Lower leg skin (tissue), 4 donors: ENCODE measurements around the gene EML4. TPM values are rescaled to one million over a fixed set of nuclear protein-coding genes. Genes with fewer than 3 reads are reported as not detected.
"Not testable (repeated sequence)": the region's sequence is repeated elsewhere in the genome, so short reads cannot be mapped to it uniquely, and the experiment has no call there.

Experiments
- DNase-seq, 2 donors: peaks; one replicate each; pipeline ENCODE4 v3.0.0-alpha.2; 2019; ENCODE audit warnings: low spot score in 2 of 2
- H3K4me3 ChIP-seq: fragments of 200-600 bp; sonication (generic); 2 replicates; pipeline ENCODE4 v1.5.1; 2017; ENCODE audit warnings: mild to moderate bottlenecking, low read depth; ENCODE audit not compliant: poor library complexity, severe bottlenecking
- POLR2A ChIP-seq, 2 donors: fragments of 450-650 bp; IDR thresholded peaks; one replicate each; pipeline ENCODE4 v1.6.1; 2016 to 2017; ENCODE audit warnings: antibody characterized with exemption in 2 of 2, mild to moderate bottlenecking in 1 of 2, moderate library complexity in 1 of 2
- WGBS, 2 donors: methylation state at CpG; one replicate each; pipeline ENCODE4 v1.1.5; 2018; 5-methylcytosine and 5-hydroxymethylcytosine counted together
- intact Hi-C: fragments of 100-400 bp; cut with DNase I; formaldehyde crosslinking; loops from one replicate; pipeline ENCODE4 v1.15.0; 2023; ENCODE audit warnings: low total_unique reads
- total RNA-seq, 4 donors: library from RNA; depleted of rRNA; stranded (reverse); fragments of >200 nt; gene quantifications; one replicate each; pipeline ENCODE4 v1.1.0, GENCODE V29; 2016
- TF ChIP-seq, protein P1 (sequence below), 3 donors: fragments of 450-650 bp; IDR thresholded peaks; one replicate each; pipeline ENCODE4 v1.5.1; 2016; ENCODE audit warnings: antibody characterized with exemption in 3 of 3, mild to moderate bottlenecking in 3 of 3, moderate library complexity in 2 of 3

The EML4 gene
- total RNA-seq, 4 donors from 2014 or later, result 29.5 to 37.4 (median 33.6) TPM

GRCh38 chr2:42127425-42128424 lies 41.4 kb upstream of the EML4 start:
- peak in 1 of 2 donors; percentile 74 for DNase-seq
- intact Hi-C loops, result no loop called here
- TF ChIP-seq, protein P1, sequence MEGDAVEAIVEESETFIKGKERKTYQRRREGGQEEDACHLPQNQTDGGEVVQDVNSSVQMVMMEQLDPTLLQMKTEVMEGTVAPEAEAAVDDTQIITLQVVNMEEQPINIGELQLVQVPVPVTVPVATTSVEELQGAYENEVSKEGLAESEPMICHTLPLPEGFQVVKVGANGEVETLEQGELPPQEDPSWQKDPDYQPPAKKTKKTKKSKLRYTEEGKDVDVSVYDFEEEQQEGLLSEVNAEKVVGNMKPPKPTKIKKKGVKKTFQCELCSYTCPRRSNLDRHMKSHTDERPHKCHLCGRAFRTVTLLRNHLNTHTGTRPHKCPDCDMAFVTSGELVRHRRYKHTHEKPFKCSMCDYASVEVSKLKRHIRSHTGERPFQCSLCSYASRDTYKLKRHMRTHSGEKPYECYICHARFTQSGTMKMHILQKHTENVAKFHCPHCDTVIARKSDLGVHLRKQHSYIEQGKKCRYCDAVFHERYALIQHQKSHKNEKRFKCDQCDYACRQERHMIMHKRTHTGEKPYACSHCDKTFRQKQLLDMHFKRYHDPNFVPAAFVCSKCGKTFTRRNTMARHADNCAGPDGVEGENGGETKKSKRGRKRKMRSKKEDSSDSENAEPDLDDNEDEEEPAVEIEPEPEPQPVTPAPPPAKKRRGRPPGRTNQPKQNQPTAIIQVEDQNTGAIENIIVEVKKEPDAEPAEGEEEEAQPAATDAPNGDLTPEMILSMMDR (IDR thresholded peaks at IDR 0.05), result no peak
- TF ChIP-seq POLR2A (IDR thresholded peaks at IDR 0.05), result no peak
- WGBS, 2 donors, result 42 to 49% methylated on average over 5 of the region's 5 CpGs
- H3K4me3 ChIP-seq, result no peak overlapping the region

- intact Hi-C loops, result no loop called here
- TF ChIP-seq POLR2A (IDR thresholded peaks at IDR 0.05), result no peak
- TF ChIP-seq, protein P1 (IDR thresholded peaks at IDR 0.05), result no peak
- WGBS, 2 donors, result 21 to 29% methylated on average over 7 of the region's 7 CpGs
- DNase-seq, result peak in 1 of 2 donors; percentile 32
- H3K4me3 ChIP-seq, result no peak overlapping the region
These were observed 40.2 kb upstream of the EML4 start for GRCh38 chr2:42128721-42129486.

- 100% methylated on average over 1 of the region's 1 CpG for WGBS, 2 donors
These were observed 39.7 kb upstream of the EML4 start for GRCh38 chr2:42129487-42129852.

GRCh38 chr2:42129947-42130346 lies 39.2 kb upstream of the EML4 start:
- intact Hi-C loops, result no loop called here
- TF ChIP-seq POLR2A (IDR thresholded peaks at IDR 0.05), result no peak
- TF ChIP-seq, protein P1 (IDR thresholded peaks at IDR 0.05), result no peak
- H3K4me3 ChIP-seq, result no peak overlapping the region
- WGBS, 2 donors, result 91 to 95% methylated on average over 5 of the region's 5 CpGs
- DNase-seq, result peak in 1 of 2 donors; percentile 36

More at GRCh38 chr2:42129487-42129852, 39.7 kb upstream of the EML4 start:
- no peak for TF ChIP-seq POLR2A (IDR thresholded peaks at IDR 0.05)
- TF ChIP-seq, protein P1 (IDR thresholded peaks at IDR 0.05), result no peak
- intact Hi-C loops, result no loop called here
- H3K4me3 ChIP-seq, result no peak overlapping the region
- peak in 1 of 2 donors; percentile 40 for DNase-seq

- 95 to 96% methylated on average over 10 of the region's 10 CpGs for WGBS, 2 donors
- intact Hi-C loops, H3K4me3 ChIP-seq: not testable (repeated sequence)
- DNase-seq, result peak in 1 of 2 donors; percentile 17
These were observed 38.3 kb upstream of the EML4 start for GRCh38 chr2:42130858-42131257.
